Measurements from ENCODE around the gene VWA5B2. TPM values are rescaled to one million over a fixed set of nuclear protein-coding genes. Genes with fewer than 3 reads are reported as not detected.

Gene VWA5B2
- polyA plus RNA-seq, 1 donor from 2014 or later: 0.33 TPM

DNA sequence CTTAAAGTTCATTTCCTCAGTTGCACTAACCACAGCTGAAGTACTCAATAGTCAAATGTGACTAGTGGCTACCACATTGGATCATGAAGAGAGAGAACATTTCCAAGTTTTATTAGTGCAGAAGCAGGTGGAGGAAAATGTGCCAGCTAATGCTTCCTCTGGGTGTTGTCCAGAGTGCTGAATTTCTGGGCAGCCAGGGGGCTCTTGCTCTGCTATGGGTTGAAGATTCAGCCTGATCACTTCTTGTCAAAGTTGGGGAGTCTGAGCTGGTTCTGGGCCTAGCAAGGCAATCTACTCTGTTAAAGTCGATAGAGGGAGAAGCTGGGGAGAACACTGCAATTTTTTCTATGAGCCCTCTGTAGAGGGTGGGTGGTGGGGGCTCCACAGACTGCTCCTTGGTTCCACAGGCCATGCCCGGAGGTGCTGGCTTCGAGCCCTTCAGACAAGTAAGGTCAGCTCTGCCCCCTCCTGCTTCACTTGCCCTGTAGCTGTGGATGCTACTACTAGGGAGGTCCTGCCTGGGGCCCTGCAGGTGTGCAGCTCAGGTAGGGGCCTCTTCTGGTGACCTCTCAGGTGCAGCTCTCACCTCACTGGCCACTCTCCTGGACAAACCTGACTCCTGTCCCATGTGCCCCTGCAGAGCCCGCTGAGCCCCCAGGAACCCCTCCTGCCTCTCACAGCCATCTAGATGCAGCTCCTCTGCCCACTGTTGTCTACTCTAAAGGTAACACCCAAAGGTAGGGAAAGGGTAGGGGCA is 11.2 kb downstream of the VWA5B2 start:
- no peaks in the 10 kb centered on the region for H3K9me3 ChIP-seq (ENCODE audit: low read length)
- H3K4me2 ChIP-seq (ENCODE audit: low read length): no peak overlapping the region
- no peaks in the 10 kb centered on the region for H3K36me3 ChIP-seq (ENCODE audit: insufficient read depth, low read length)
- no peak overlapping the region for H3K4me3 ChIP-seq (ENCODE audit: low read length)
- no peaks in the 10 kb centered on the region for H3K27me3 ChIP-seq (ENCODE audit: insufficient read depth, low read depth, low read length)
- no peak overlapping the region for H3K9ac ChIP-seq (ENCODE audit: low read length)
- no peaks in the 10 kb centered on the region for H3F3A ChIP-seq (ENCODE audit: insufficient read depth, low read length, poor library complexity, severe bottlenecking)
- H3K27ac ChIP-seq (ENCODE audit: low read length): no peak overlapping the region
- H3K9me2 ChIP-seq (ENCODE audit: insufficient read depth, low read length): no peaks in the 10 kb centered on the region
- H2AFZ ChIP-seq (ENCODE audit: low read depth, low read length): no peak overlapping the region
- no peaks in the 10 kb centered on the region for H3K79me2 ChIP-seq (replicated peaks; ENCODE audit: insufficient read depth, low read length)
- no peaks in the 10 kb centered on the region for H4K20me1 ChIP-seq (ENCODE audit: insufficient read depth)
- TF ChIP-seq TAF1 (IDR thresholded peaks at IDR 0.05; ENCODE audit: low read depth) (no peak), SMC3 (conservative IDR thresholded peaks at IDR 0.05; ENCODE audit: poor library complexity) (no peak), POLR2AphosphoS5 (IDR thresholded peaks at IDR 0.05) (no peak), EP300 (conservative IDR thresholded peaks at IDR 0.05; ENCODE audit: poor library complexity, severe bottlenecking) (no peak), MXI1 (conservative IDR thresholded peaks at IDR 0.05; ENCODE audit: poor library complexity, severe bottlenecking) (no peak), EZH2 (IDR thresholded peaks at IDR 0.05; ENCODE audit: borderline replicate concordance, insufficient read depth, low read length, poor library complexity, severe bottlenecking) (no peak), RAD21 (conservative IDR thresholded peaks at IDR 0.05) (no peak)
- TF ChIP-seq, protein P1, sequence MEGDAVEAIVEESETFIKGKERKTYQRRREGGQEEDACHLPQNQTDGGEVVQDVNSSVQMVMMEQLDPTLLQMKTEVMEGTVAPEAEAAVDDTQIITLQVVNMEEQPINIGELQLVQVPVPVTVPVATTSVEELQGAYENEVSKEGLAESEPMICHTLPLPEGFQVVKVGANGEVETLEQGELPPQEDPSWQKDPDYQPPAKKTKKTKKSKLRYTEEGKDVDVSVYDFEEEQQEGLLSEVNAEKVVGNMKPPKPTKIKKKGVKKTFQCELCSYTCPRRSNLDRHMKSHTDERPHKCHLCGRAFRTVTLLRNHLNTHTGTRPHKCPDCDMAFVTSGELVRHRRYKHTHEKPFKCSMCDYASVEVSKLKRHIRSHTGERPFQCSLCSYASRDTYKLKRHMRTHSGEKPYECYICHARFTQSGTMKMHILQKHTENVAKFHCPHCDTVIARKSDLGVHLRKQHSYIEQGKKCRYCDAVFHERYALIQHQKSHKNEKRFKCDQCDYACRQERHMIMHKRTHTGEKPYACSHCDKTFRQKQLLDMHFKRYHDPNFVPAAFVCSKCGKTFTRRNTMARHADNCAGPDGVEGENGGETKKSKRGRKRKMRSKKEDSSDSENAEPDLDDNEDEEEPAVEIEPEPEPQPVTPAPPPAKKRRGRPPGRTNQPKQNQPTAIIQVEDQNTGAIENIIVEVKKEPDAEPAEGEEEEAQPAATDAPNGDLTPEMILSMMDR (IDR thresholded peaks at IDR 0.05; ENCODE audit: poor library complexity, severe bottlenecking): no peak
- TF ChIP-seq, protein P2, sequence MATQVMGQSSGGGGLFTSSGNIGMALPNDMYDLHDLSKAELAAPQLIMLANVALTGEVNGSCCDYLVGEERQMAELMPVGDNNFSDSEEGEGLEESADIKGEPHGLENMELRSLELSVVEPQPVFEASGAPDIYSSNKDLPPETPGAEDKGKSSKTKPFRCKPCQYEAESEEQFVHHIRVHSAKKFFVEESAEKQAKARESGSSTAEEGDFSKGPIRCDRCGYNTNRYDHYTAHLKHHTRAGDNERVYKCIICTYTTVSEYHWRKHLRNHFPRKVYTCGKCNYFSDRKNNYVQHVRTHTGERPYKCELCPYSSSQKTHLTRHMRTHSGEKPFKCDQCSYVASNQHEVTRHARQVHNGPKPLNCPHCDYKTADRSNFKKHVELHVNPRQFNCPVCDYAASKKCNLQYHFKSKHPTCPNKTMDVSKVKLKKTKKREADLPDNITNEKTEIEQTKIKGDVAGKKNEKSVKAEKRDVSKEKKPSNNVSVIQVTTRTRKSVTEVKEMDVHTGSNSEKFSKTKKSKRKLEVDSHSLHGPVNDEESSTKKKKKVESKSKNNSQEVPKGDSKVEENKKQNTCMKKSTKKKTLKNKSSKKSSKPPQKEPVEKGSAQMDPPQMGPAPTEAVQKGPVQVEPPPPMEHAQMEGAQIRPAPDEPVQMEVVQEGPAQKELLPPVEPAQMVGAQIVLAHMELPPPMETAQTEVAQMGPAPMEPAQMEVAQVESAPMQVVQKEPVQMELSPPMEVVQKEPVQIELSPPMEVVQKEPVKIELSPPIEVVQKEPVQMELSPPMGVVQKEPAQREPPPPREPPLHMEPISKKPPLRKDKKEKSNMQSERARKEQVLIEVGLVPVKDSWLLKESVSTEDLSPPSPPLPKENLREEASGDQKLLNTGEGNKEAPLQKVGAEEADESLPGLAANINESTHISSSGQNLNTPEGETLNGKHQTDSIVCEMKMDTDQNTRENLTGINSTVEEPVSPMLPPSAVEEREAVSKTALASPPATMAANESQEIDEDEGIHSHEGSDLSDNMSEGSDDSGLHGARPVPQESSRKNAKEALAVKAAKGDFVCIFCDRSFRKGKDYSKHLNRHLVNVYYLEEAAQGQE (IDR thresholded peaks at IDR 0.05; ENCODE audit: borderline replicate concordance): no peak

DNA sequence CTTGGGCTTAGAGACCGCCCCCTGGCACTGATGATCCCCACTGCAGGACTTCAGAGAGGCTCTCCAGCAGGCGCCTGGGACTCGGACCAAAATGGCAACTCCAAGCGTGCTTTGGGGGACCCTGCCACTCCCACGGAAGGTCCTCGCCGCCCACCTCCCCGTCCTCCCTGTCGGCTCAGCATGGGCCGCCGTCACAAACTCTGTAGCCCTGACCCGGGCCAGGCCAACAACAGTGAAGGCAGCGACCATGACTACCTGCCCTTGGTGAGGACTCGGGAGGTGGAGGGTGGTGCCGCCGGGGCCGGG is 11.7 kb downstream of the VWA5B2 start:
- H3K27me3 ChIP-seq (ENCODE audit: insufficient read depth, low read depth, low read length): no peaks in the 10 kb centered on the region
- H3K79me2 ChIP-seq (replicated peaks; ENCODE audit: insufficient read depth, low read length): no peaks in the 10 kb centered on the region
- no peak overlapping the region for H3K4me3 ChIP-seq (ENCODE audit: low read length)
- H3F3A ChIP-seq (ENCODE audit: insufficient read depth, low read length, poor library complexity, severe bottlenecking): no peaks in the 10 kb centered on the region
- no peaks in the 10 kb centered on the region for H4K20me1 ChIP-seq (ENCODE audit: insufficient read depth)
- no peaks in the 10 kb centered on the region for H3K36me3 ChIP-seq (ENCODE audit: insufficient read depth, low read length)
- H3K9me3 ChIP-seq (ENCODE audit: low read length): no peaks in the 10 kb centered on the region
- no peak overlapping the region for H3K9ac ChIP-seq (ENCODE audit: low read length)
- no peak overlapping the region for H2AFZ ChIP-seq (ENCODE audit: low read depth, low read length)
- H3K9me2 ChIP-seq (ENCODE audit: insufficient read depth, low read length): no peaks in the 10 kb centered on the region
- no peak overlapping the region for H3K4me2 ChIP-seq (ENCODE audit: low read length)
- no peak overlapping the region for H3K27ac ChIP-seq (ENCODE audit: low read length)
- no peak for TF ChIP-seq MXI1 (conservative IDR thresholded peaks at IDR 0.05; ENCODE audit: poor library complexity, severe bottlenecking)
- TF ChIP-seq SMC3 (conservative IDR thresholded peaks at IDR 0.05; ENCODE audit: poor library complexity): no peak
- no peak for TF ChIP-seq EZH2 (IDR thresholded peaks at IDR 0.05; ENCODE audit: borderline replicate concordance, insufficient read depth, low read length, poor library complexity, severe bottlenecking)

Measured in neural cell (in vitro differentiated cells).